Erythroblast (primary cell): ENCODE results near the gene SOST.
"Not testable (repeated sequence)": the region's sequence is repeated elsewhere in the genome, so short reads cannot be mapped to it uniquely, and the experiment has no call there.

Source experiments
- DNase-seq, 2 experiments: peaks; one replicate each; lab custom pipeline; 2025; lab: John Stamatoyannopoulos, UW
- GATA1 ChIP-seq: IDR thresholded peaks from 2 replicates; pipeline ENCODE4 v1.6.1; 2011; ENCODE audit warnings: low read depth, mild to moderate bottlenecking, control low read depth, low read length, moderate library complexity
- POLR2A ChIP-seq: IDR thresholded peaks from 2 replicates; pipeline ENCODE4 v1.6.1; 2011; ENCODE audit warnings: mild to moderate bottlenecking, low read length

The SOST gene

GRCh38 chr17:43758497-43759174, at the start of gene SOST:
SOST (minus strand) TSS chr17:43758791; CDS start chr17:43758741, 50 bp downstream.
- TF ChIP-seq GATA1 (no peak), POLR2A (no peak)
- no peak for DNase-seq

- TF ChIP-seq GATA1 (no peak), POLR2A (no peak)
- DNase-seq: no peak
Observed at GRCh38 chr17:43808076-43808475, 49.5 kb upstream of the SOST start.

GRCh38 chr17:43805117-43805516, 46.5 kb upstream of the SOST start:
- no peak for TF ChIP-seq GATA1
- TF ChIP-seq POLR2A: no peak
- DNase-seq: no peak

- TF ChIP-seq GATA1 (no peak), POLR2A (no peak)
- no peak for DNase-seq
Observed at GRCh38 chr17:43803758-43804157, 45.2 kb upstream of the SOST start.

GRCh38 chr17:43801844-43802243, 43.3 kb upstream of the SOST start:
- no peak for TF ChIP-seq POLR2A
- TF ChIP-seq GATA1: no peak

GRCh38 chr17:43800736-43801135, 42.1 kb upstream of the SOST start:
- no peak for DNase-seq
- no peak for TF ChIP-seq GATA1
- no peak for TF ChIP-seq POLR2A

More at GRCh38 chr17:43801844-43802243, 43.3 kb upstream of the SOST start:
- DNase-seq: no peak

- no peak for DNase-seq
- TF ChIP-seq GATA1 (no peak), POLR2A (no peak)
Observed at GRCh38 chr17:43799047-43799446, 40.5 kb upstream of the SOST start.

- DNase-seq: not testable (repeated sequence)
Observed at GRCh38 chr17:43798024-43798423, 39.4 kb upstream of the SOST start.

GRCh38 chr17:43792668-43793067, 34.1 kb upstream of the SOST start:
- DNase-seq: not testable (repeated sequence)

GRCh38 chr17:43791589-43791988, 33.0 kb upstream of the SOST start:
- TF ChIP-seq POLR2A (no peak), GATA1 (no peak)
- no peak for DNase-seq

- DNase-seq: no peak
- TF ChIP-seq GATA1: no peak
- no peak for TF ChIP-seq POLR2A
Observed at GRCh38 chr17:43790311-43790940, 31.8 kb upstream of the SOST start.

GRCh38 chr17:43789482-43789881, 30.9 kb upstream of the SOST start:
- no peak for DNase-seq

GRCh38 chr17:43788540-43788939, 29.9 kb upstream of the SOST start:
- TF ChIP-seq GATA1 (no peak), POLR2A (no peak)
- no peak for DNase-seq

More at GRCh38 chr17:43789482-43789881, 30.9 kb upstream of the SOST start:
- TF ChIP-seq POLR2A: no peak
- no peak for TF ChIP-seq GATA1

GRCh38 chr17:43787728-43788127, 29.1 kb upstream of the SOST start:
- TF ChIP-seq GATA1: no peak
- no peak for TF ChIP-seq POLR2A
- no peak for DNase-seq

GRCh38 chr17:43784628-43785101, 26.1 kb upstream of the SOST start:
- no peak for DNase-seq
- TF ChIP-seq POLR2A (no peak), GATA1 (no peak)
